GM18505 (cell line): ENCODE results near the gene BTF3.
"Not testable (repeated sequence)": the region's sequence is repeated elsewhere in the genome, so short reads cannot be mapped to it uniquely, and the experiment has no call there.

Source experiments
- ATAC-seq: cut with Tn5 transposase; IDR thresholded peaks from one replicate; pipeline ENCODE4 v1.9.1; 2021; ENCODE audit not compliant: unreplicated experiment
- POLR2A ChIP-seq: IDR thresholded peaks from 4 replicates; pipeline ENCODE4 v1.6.1; 2011; ENCODE audit warnings: borderline replicate concordance; ENCODE audit not compliant: insufficient read depth, insufficient read length; ENCODE audit errors: extremely low read depth

BTF3 gene

GRCh38 chr5:73498057-73498992 is at the start of gene BTF3:
TSS of gene BTF3 (plus strand) at chr5:73498442. CDS start at chr5:73498668, 226 bp downstream.
- ATAC-seq = peak; percentile 94
- TF ChIP-seq POLR2A = peak; percentile 96

GRCh38 chr5:73448463-73449136 is 49.6 kb upstream of the BTF3 start, which contains the start of gene FOXD1:
TSS of gene FOXD1 (minus strand) at chr5:73448777. CDS start at chr5:73448362, 415 bp downstream.
- TF ChIP-seq POLR2A = no peak
- ATAC-seq = no peak

GRCh38 chr5:73450137-73450536 is 48.1 kb upstream of the BTF3 start:
- no peak for TF ChIP-seq POLR2A
- no peak for ATAC-seq

- no peak for ATAC-seq
- TF ChIP-seq POLR2A = no peak
Measured at GRCh38 chr5:73450672-73451223, 47.5 kb upstream of the BTF3 start.

GRCh38 chr5:73451224-73452130 is 46.8 kb upstream of the BTF3 start:
- TF ChIP-seq POLR2A = no peak
- ATAC-seq = no peak

GRCh38 chr5:73452215-73452614 is 46.0 kb upstream of the BTF3 start:
- ATAC-seq = no peak
- no peak for TF ChIP-seq POLR2A

GRCh38 chr5:73454379-73455036 is 43.7 kb upstream of the BTF3 start:
- ATAC-seq = no peak
- no peak for TF ChIP-seq POLR2A

GRCh38 chr5:73456462-73456861 is 41.8 kb upstream of the BTF3 start:
- not testable (repeated sequence) for ATAC-seq

GRCh38 chr5:73459366-73459765 is 38.9 kb upstream of the BTF3 start:
- no peak for ATAC-seq
- TF ChIP-seq POLR2A = no peak

GRCh38 chr5:73460133-73460532 is 38.1 kb upstream of the BTF3 start:
- TF ChIP-seq POLR2A = no peak
- no peak for ATAC-seq

GRCh38 chr5:73464016-73464745 is 34.1 kb upstream of the BTF3 start:
- no peak for TF ChIP-seq POLR2A
- no peak for ATAC-seq

GRCh38 chr5:73468638-73469037 is 29.6 kb upstream of the BTF3 start:
- ATAC-seq = not testable (repeated sequence)
